GM21717 (cell line): ENCODE data around the gene DOK5.

ENCODE experiments used
- ATAC-seq: cut with Tn5 transposase; IDR thresholded peaks from one replicate; pipeline ENCODE4 v1.9.1; 2021; ENCODE audit warnings: mild to moderate bottlenecking, moderate library complexity; ENCODE audit not compliant: unreplicated experiment

The DOK5 gene

DNA sequence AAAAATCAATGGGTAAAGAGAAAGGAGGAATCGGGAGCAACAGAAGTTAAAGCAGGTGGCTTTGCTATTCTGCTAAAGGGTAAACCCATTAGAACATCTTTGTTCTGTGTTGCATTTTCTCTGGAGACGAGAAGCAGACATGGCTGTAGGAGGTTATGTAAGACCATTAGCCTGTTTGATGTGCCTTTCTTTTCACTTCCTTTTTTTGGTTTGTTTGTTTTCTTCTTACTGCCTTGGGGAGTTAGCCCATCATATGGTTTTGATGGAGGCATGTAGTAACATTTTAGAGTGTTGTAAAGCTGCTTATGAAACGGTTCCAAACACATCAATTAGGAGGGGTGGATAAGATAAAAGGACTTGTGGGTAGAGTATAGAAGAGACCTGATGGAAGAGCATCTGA is 131.0 kb downstream of the DOK5 start:
- no peak for ATAC-seq

DNA sequence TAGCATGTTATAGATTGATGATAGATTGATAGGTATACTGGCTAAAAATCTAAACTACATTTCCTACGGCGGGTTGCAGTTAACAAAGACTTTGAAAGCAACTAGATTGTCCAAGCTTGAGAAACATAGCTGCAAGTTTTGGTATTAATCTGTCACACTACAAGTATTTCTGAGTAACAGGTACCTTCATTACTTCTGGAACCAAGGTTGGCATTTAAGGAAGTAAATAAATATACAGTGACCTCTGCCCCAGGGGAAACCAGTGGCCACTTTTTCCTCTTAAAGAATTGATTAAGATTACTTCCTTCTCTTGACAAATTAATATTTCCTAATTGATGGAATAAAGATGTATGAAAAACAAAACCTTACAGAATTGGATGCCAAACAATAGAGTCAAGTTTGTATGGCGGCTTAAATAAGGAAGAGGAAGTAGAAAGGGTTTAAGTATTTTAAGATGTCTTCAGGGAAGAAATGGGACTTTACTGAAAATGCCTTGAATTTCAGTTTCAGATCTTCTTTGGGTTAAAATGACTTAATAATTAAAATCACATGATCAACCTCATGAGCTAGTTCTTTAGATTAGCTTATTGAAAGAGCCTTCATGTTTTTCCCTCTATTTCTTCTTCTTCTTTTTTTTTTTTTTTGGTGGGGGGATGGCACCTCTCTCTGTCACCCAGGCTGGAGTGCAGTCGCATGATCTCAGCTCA is 132.8 kb downstream of the DOK5 start:
- no peak for ATAC-seq

DNA sequence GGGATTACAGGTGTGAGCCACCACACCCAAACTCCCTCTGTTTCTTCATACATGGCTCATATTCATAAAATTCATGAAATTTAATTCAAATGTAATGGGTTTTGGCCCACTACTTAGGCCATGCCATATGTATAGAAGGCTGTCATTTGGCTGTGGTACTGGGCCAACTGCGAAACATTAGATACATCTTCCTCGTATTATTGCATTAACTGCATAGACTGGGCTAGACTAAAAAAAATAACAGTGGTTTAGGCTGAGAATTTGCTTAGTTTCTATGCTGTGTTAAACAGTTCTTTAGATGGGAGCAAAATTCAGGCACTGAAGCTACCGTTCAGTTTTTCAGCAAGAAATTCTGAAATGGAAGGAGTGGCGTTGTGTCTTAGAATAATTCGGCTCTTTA is 133.6 kb downstream of the DOK5 start:
- no peak for ATAC-seq

DNA sequence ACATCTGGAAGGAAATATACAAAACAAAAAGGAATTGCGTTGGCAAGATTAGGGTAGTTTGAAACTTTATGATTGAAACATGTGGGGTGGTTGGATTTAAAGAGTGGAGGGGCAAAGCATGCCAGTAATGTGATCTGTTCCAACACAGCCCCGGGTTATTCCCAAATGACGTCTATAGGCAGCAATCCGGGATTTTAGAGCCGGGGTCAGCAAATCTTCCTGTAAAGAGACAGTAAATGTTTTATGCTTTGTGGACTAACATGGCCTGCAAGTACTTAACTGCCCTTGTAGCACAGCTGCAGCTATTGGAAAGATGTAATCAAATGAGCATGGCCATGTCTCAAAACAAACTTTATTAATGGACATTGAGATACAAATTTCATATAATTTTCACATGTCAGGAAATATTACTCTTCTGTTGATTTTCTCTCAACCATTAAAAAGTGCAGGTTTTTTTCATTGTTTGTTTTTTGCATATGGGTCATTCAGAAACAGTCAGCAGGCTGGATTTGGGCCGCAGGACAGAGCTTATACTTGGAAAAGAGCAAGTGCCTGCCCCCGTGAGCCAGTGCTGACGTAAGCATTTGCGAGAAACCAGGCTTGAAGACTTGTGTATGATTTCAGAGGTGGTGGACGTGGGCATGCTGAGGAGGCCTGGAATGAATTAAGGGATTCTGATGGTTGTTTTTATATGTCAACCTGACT is 136.5 kb downstream of the DOK5 start:
- no peak for ATAC-seq

DNA sequence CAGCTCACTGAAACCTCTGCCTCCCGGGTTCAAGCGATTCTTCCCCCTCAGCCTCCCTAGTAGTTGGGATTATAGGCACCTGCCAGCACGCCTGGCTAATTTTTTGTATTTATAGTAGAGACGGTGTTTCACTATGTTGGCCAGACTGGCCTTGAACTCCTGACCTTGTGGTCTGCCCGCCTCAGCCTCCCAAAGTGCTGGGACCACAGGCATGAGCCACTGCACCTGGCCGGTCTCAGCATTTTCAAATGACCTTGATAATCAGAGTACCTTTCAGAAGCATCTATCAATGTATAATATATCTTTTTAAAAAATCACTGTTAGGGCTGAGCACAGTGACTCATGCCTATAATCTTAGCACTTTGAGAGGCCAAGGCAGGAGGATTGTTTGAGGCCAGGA is 143.0 kb downstream of the DOK5 start:
- no peak for ATAC-seq

DNA sequence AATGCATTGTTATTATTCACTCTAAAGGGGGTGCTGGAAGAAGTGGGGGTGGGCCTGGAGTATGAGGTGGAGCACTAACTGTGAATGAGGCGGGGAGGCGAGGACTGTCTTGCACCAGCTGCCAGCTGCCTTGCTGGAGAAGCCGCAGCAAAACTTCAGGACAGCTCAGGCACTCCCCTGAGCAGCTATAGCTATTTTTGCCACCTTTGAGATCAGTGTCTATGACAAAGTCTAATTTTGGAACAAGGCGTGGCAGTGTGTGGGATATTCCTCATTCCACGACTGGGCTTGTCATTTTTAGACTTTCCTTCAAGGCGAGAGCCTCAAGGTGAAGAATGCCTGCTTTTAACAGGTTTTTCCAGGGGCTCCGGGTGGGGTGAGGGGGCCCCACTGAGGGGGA is 143.8 kb downstream of the DOK5 start:
- no peak for ATAC-seq

DNA sequence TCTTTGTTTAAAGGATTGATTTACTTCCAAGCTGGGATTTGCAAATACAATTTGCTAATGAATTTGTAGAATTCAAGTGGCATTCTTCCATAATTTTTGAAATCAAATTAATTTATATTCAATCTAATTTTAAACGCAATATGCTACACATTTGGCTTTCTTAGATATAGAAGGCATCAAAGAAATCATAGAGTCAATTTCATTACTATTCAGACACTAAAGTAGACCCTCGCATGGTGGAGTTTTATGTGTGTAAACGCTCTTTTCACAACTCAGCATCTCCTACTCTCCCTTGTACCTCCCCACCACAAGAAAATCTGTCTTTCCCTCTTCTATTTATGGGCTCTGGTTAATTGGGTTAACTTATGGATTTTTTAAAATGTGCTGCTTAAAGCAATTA is 144.3 kb downstream of the DOK5 start:
- no peak for ATAC-seq

DNA sequence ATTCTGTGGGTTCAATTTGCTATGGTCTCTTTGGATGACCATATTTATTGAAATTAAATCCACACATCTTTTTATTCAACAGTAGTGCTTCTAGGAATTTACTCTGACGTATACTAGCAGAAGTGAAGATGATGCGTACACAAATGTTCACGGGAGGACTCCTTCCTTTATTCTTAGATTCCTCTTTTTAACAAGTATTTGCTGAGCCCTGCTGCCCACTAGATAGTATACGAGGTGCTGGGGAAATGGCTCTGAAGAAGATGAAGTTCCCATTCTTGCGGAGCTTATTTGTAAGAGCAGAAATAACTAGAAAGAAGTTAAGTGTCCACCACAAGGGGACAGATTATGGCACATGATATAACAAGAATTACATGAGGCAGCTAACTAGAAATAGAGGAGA is 145.2 kb downstream of the DOK5 start:
- no peak for ATAC-seq

DNA sequence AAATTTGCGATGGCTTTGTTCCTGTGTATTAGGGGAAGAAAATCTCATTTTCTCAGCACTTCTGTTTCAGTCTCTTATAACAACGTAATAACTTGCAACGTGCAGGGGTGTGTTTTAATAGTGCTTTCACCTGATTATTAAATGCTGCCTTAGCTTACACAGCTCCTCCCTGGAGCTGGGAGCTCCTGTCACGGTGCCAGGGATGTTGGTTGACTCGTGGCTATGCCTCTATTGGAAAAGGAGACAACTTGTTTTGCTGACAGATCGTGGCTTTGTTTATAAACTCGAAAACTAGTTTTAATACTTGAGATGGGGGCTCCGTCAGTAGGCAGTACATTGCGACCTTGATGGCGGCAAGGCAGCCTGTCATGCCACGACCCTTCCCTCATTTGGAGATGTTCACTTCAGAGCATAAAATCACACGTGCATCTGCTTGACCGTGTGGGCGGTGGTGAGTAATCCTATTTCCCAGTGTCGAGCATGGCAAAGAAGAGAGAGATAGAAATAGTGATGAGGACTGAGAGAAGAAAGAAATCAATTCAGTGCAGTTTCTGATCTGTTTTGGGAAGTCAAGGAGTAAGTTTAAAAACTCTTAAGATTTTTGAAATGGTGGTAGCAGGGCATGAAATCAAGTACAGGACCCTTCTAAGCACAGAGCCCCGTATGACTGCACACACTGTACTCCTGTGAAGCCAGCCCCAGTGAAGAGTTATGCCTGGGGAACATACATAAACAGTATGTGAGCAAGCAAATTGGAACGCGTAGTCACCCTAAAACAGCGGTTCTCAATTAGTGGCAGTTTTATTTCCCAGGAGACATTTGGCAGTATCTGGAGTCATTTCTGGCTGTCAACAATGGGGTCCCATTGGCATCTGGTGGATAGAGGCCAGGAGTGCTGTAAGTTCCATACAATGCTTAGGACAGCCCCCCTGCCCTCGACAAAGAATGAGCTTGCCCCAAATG is 147.2 kb downstream of the DOK5 start:
- ATAC-seq, result no peak

DNA sequence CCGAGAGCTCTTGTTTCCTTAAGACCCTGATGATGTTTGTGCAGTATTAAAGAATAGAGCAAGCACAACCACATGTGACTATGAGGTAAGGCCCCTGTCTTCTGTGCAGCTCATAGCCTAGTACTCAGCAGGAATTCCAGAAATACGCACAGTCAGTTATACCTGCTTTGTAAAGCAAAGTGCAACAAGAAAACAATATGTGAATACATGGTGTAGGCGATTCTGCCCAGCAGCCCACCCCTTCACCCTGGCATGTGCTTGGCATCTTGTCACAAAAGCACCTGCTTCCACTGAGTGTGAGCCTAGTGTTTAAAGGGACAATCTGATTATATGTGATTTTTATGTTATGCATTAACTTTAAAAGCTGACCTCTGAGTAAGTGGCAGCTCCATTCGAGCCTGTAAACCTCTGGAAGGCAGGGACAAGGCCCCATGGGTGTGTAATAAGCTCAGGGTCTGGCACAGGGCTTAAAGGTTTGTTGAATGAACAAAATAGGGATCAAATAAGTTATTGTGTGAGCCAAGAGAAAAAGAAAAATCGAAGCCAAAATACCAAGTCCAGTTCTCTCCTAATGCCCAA is 148.7 kb downstream of the DOK5 start:
- no peak for ATAC-seq

DNA sequence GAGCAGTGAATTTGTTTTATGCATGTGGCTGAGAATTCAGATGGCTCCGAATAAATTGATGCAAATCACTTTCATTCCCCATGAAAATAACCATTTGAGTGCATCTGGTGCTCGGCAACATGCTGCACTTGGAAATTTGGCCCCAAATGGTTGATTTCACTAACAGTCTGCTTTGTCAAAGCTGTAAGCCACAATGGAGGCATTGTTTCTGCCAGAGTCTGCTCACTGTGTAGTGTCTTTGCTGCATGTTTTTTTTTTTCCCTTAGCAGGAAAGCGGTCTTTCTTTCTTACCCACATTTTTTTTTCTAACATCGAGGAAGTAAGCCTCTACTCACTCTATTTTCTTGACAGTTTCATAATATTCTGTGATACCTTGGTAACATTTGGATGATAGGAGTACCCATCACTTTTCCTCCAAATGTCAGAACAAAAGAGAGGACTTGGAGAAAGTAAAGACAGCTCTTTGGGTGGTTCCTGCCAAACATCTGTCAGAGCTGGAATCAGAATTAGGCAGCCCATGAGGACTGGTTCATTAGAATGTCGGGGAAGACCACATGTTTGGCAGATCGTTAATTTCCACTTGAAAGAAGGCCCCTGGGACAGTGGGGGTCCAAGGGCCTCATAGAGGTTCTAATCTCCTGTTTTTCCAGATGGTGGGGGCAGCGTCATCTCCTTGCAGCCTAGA is 149.5 kb downstream of the DOK5 start:
- no peak for ATAC-seq

DNA sequence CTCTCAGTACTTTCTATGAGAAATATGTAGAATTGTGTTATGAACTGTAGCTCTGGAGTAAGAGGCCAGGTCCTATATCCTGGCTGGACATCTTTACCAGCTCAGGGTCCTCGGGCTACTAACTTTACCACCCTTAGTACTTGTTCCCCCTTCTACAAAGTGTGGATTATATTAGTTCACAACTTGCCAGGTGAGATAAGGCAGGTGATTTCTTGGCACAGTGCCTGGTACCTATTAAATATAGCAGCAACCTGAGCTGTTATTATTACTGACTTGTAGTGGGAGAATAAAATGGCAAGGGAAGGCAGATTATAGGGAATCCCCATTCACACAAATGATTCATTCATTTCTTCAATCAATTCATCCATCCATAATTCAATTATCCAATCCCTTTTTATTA is 150.1 kb downstream of the DOK5 start:
- no peak for ATAC-seq

DNA sequence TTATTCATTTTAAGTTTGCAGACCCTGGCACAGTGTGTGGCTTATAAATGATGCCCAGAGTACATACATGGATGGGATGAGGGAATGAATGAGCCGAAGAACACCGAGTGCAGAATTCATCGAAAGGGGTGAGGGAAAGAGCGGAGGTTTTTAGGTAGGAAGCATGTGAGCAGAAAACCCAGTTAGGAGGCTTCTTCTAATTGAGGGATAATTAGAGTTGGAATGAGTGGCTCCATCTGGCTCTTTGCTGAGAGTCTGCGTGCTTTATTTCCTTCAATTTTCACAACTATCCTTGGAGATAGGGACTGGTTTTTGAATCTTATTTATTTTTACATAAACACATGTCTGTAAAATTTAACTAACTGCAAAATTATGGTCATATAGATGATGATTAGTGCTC is 150.7 kb downstream of the DOK5 start:
- ATAC-seq, result no peak

DNA sequence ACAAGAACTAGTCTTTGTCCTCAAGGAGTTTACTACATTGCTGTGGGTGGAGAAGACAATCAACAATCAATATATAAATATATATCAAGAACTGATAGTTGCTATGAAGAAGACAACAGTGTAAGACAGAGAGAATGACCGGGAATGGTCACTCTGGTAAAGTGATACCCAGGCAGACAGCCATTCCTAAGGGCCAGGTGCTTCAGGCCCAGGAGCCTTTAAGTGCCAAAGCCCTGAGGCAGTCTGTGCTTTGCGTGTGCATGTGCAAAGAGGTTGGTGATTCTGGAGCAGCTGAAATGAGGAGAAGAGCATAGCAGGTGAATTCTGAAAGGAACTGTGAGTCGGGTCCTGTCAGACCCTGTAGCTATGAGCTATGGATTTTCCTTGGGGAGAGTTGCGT is 154.2 kb downstream of the DOK5 start:
- no peak for ATAC-seq

DNA sequence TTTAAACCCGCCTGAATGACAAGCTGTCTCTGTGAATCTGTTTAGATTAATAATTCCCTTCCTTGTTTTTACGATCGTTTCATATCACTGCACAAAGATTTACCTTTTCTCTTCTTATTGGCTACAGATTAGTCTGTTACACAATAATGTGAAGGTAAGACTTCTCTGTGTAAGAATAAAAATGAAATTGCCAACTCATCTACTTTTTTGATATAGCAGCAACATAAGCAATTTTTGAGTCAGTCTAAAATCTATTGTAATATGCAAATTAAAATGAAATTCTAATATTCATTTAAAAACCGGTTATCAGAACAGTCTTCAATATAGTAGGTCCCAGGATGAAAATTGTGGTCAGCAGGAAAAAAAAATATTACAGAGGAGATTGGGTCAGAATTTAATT is 155.2 kb downstream of the DOK5 start:
- no peak for ATAC-seq

DNA sequence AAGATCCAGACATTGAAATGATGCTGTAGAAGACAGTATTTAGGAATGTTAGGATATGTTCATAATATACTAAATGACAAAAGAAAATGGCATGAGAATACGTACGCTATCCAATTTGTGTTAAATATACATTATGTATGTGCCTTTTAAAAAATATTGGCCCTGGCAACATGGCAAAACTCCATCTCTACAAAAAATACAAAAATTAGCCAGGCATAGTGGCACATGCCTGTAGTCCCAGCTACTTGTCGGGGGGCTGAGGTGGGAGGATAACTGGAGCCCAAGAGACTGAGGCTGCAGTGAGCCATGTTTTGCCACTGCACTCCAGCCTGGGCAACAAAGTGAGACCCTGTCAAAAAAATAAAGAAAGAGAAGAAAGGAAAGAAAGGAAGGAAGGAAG is 155.7 kb downstream of the DOK5 start:
- no peak for ATAC-seq

DNA sequence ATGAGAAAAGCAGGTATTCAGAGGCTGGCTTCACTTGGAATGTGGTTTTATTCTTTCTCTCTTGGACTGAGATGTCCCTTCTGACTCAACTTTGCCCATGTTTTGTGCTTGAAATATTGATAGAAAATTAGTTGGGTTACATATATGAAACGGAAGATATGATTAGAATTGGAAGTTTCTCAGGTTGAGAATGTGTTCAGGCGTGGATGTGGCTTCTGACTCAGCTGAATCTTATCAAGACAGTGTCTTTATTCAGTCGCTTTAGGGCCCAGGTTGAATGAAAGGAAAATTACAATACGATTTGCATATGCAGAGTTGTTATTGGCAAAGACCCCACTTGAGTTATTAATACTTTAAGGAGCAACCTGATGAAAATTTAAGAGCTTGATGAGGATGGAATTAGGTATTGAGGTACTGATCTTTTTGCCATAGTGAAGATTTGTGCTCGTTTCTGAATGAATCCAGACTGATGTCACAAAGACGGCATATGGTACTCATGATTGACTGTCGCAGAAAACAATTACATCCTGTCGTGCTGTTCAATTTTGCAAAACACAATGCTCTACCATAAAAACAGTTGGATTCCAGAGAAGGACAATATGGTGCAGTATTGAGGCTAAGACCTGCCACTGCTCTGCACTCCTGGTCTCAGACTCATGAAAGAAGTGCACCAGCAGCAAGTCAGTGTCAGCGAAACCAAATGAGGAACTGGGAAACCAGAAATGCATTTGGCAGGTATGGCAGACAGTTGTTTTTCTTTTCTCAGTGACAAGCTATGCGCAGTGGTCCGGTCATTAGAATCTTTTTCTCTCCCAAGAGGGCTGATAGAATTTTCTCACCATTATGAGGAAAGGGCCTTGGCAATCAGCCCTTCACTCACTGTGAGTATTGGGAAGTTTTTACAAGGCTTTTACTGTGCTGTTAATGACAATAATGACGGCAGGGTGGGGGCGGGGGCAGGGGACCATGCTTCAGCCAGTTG is 158.3 kb downstream of the DOK5 start:
- ATAC-seq, result peak; percentile 95

DNA sequence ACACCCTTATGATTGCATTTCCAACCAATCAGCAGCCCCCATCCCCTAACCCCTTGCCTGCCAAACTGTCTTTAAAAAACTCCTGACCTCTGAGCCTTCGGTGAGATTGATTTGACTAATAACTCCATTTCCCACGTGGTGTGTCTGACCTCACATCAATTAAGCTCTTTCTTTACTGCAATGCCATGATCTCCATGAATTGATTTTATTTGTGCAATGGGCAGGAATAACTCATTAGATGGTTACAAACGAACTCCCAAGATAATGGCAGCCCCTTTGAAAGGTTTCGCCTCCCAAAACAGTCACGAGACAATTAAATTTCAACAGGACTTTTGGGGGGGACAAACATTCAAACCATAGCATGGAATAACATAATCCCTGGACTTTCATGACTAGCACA is 161.2 kb downstream of the DOK5 start:
- no peak for ATAC-seq

DNA sequence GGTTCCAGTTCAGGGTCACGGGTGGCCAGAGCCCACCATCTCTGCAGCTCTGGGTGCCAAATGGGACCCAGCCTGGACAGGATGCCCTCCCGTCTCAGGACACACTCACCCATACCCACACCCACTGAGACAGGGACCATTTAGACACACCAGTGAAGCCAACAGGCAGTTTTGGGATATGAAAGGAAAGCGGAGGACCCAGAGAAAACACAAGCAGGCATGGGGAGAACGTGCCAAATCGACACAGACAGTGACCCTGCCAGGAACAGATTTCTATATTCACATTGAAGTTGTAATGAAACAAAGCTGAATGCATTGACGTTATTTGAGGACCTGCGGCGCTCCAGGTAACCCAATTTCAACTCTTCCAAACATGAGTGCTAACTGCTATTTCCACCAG is 164.5 kb downstream of the DOK5 start:
- ATAC-seq, result no peak

DNA sequence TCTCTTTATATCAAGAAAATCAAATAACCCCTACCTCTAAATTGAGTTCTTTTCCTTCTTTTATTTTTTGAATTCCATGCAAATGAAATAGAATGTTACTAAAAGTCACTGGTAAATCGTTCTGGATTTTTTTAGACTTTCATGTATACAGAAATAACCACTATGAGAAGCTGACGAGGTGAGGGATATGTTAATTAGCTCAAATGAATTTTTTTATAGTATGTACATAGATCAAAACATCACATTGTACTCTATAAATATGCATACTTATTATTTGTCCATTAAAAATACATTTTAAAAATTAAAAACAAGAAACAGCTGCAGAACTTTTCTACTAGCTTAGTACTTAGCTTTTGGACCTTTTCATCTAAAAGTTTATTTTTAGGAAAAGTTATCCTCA is 165.4 kb downstream of the DOK5 start:
- no peak for ATAC-seq
